ENCODE results near the gene GINS1.

The GINS1 gene

DNA sequence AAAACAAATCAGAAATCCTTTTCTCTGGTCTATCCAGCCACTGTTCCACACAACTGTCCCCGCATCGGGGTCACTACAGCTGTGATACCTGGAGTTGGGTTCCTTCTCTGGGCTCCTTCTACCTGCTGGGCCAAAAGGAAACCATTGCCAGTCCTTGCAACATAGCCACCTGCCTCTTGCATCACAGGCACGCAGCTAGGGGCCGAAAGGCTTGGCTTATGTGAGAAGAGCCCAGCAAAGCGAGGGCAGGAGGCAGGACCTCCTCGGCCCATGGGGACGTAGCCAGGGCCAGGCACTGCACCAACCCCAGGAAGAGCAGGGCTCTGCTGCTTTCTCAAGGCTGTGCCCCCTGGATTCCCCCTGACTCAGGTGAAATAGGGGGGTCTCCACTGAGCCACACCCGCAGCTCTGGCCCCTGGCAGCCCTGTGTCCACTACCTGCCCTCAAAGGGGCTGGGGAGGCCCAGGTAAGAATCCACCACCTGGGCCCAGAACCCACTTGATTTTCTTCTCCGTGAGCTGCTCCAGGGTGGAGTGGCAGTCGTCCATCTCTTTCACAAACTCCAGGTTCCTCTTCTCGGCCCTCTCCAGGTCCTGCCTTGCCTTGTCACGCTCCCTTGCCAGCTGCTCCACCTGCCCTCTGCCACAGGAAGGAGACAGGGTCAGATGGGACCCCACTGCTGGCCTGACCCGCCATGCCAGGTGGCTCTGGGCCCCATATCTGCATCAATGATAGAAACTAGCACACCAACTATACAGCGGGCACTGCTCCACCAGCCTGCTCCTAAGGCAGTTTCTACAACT is 88.9 kb downstream of the GINS1 start:
- no peak for DNase-seq

DNA sequence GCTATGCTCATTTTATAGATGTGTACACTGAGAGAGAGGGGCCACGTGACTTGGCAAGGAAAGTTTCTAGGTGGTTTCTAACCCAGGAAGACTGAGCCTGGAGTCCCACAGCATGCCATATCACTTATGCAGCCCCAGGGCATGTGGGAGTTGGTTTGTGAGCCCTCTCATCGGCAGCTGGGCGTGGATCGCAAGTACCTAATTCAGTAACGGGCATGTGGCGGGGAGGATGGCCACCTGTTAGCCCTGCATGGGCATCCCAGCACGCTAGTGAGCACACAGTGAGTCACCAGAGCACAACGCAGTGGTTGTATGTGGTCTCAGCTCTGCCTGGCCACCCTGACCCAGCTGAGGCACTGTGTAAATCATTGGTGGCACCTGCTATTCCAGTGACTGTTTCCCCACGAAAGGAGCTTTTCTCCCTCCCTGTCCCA is 89.5 kb downstream of the GINS1 start:
- no peak for DNase-seq

DNA sequence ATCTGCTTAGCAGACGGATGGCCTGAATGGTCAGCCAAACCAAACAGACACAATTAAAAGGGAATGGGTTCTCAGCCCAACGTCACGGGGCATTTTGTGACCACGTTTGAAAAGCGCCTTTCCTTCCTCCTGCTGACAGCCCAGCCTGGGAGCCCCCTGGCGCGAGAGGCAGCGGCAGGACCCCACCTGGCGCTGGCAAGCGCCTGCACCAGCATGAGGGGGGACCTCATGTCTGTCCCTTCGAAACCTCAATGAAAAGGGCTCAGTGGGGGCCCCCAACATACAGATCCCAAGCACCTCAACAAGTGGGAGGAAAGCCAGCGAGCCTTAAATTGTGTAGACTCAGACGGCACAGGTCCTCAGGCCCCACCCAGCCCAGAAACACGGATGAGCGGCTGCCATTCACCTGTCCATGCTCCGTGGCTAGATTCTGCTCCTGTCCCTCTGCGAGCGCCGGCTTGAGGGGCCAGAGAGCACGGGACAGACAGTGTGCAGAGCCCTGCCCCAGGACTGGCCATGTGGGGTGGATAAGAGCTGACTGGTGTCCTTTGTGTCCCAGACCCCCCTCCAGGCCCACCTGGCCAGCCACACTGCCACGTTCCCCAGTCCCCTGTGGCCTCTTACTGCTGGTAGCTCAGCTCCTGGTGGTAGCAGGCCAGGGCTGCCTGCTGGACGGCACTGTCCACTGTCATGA is 90.3 kb downstream of the GINS1 start:
- no peak for DNase-seq

Data from NCI-H2029 (cell line).